OCI-LY7 (cell line): ENCODE results near the gene LUC7L.

Source experiments
- CTCF ChIP-seq: fragments of 200-600 bp; sonication (generic); conservative IDR thresholded peaks from 2 replicates; pipeline ENCODE4 v1.5.1; 2014; ENCODE audit warnings: mild to moderate bottlenecking, antibody characterized with exemption, low read length, moderate library complexity, mixed read lengths
- EZH2phosphoT487 ChIP-seq: fragments of 200-600 bp; sonication (generic); IDR thresholded peaks from 2 replicates; pipeline ENCODE4 v1.6.1; 2018; ENCODE audit warnings: low read depth, borderline replicate concordance, mild to moderate bottlenecking, mixed run types, antibody characterized with exemption, low read length, moderate library complexity, mixed read lengths

- TF ChIP-seq CTCF (no peak), EZH2phosphoT487 (no peak)
Observed at GRCh38 chr16:200388-200787, 28.9 kb downstream of the LUC7L start.
